Right hindlimb (tissue), 1 donor: Measurements from ENCODE around the gene TES.
"Not testable (repeated sequence)": the region's sequence is repeated elsewhere in the genome, so short reads cannot be mapped to it uniquely, and the experiment has no call there.

ENCODE experiments used
- DNase-seq: peaks from one replicate; pipeline ENCODE4 v3.0.0-alpha.2; 2018

Gene TES, protein sequence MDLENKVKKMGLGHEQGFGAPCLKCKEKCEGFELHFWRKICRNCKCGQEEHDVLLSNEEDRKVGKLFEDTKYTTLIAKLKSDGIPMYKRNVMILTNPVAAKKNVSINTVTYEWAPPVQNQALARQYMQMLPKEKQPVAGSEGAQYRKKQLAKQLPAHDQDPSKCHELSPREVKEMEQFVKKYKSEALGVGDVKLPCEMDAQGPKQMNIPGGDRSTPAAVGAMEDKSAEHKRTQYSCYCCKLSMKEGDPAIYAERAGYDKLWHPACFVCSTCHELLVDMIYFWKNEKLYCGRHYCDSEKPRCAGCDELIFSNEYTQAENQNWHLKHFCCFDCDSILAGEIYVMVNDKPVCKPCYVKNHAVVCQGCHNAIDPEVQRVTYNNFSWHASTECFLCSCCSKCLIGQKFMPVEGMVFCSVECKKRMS

DNA sequence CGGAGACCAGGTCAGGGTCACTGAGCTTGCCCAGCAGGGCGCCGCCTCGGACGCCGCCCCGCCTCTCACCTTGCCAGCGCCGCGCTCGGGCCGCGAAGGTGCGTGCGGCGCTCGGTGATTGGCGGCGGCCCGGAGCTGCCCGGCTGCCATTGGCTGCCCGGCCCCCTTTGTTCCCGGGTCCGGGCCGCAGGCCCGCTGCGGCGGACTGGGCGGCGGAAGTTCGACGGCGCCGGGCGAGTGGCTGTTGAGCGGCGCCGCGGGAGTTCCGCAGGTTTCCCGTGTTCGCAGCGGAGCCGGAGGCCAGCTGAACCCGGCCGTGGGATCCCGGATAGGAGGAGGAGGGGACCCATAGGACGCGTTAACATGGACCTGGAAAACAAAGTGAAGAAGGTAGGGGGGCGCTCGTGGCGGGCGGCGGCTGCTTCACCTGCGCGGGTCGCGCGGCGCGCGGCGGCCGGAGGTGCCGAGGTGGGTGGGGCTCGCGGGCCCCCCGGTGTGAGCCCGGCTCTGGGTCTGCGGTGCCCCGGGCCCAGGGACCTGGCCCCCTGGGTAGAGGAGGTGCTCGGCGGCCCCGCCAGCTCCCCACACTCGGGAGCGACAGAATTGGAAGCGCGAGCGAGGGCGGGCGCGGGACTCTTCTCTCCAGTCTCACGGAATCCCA, at the start of gene TES:
Gene TES, plus strand, starts transcription at position 195 of the 661 bp plus-strand sequence. Its CDS starts 169 bp downstream, at position 364.
- DNase-seq = peak; percentile 70

DNA sequence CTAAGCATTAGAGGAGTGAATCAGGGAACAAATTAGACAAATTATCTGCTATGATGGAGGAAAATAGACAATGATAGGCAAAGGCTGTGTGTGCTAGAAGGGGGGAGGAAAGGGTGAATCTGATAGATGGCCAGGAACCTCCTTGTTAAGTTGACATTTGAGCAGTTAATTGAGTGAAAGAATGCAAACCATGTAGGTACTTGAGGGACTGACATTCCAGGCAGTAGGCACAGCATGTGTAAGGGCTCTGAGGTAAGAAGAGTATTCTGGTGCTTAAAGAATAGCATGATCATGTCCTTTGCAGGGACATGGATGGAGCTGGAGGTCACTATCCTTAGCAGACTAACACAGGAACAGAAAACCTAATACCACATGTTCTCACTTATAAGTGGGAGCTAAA, 48.6 kb upstream of the TES start:
- no peak for DNase-seq

DNA sequence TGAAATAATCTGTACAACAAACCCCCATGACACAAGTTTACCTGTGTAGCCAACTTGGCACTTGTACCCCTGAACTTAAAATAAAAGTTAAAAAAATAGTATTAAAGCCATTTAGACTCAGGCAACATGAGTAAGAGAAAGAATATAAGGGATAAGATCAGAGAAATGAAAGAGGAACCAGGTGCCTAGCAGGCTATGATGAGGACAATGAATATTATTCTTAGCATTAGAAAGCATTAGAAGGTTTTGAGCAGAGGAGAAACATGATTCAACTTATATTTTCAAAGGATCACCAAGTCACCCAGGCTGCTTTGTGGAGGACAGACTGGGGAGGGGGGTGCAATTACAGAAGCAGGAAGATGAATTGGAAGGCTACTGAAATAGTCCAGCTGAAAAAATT, 48.1 kb upstream of the TES start:
- no peak for DNase-seq

DNA sequence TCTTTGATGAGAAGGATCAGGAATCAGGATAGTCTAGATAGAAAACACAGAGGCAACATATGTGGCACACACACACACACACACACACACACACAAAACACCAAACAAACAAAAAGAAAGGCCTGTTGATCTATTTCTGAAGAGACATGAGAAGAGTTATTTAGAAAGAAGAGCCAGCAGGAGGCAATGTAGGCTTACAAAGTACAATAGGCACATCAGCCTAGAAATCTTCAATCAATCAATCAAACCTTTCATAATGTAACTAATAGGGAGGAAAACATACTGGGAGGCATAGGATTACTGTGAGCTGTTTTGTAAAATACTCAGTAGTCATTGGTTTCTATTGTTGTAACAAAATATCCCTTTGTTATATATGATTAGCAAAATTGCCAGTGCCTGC, 47.3 kb upstream of the TES start:
- DNase-seq = no peak

DNA sequence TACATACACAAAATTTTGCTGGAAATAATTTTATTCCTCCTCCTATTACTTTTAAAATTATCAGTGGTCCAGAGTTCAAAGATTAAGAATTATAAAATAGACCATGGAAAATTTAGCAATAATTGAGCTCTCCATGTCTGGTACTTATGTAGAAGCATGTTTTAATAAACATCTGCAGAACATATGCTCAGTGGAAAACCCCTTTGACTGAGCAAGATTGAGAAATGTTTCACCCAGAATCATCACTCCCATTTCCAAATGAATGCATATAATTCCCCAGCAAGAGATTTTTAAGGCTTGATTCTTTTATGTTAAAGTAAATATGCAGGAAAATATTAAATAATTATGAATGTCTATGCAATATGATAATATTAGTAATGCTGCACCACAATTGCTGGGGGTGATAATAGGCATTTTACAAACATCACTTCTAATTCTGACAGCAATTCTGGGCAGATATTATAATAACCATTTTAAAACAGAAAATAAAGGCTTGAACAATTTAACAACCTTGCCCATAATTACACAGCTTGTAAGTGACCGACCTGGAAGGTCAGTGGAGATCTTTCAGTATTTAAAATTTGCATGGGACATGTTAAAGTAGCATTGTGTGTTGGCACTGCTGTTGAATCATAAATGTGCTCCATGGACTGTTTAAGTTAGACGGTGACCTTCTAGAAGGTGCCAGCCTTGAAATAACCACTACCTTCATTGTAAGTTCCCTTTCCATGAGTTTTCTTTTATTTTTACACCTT, 45.6 kb upstream of the TES start:
- DNase-seq = no peak

DNA sequence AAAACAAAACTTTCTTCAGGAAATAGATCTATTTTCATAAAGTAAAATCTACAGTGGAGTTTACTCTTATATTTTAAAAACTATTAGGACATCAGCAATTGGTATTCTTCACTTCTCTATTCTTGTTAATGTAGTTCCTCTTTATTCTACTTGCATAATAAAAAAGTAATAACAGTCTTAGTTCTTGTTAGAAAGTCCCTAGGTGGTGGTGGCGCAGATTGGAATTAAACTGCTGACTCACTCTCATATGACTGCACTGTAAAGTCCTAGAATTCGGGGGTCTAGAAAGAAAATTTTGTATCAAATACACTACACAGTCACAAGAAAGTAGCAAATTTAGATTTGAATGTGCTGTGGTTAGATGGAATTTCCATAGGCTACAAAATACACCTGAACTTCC, 44.6 kb upstream of the TES start:
- DNase-seq = no peak

DNA sequence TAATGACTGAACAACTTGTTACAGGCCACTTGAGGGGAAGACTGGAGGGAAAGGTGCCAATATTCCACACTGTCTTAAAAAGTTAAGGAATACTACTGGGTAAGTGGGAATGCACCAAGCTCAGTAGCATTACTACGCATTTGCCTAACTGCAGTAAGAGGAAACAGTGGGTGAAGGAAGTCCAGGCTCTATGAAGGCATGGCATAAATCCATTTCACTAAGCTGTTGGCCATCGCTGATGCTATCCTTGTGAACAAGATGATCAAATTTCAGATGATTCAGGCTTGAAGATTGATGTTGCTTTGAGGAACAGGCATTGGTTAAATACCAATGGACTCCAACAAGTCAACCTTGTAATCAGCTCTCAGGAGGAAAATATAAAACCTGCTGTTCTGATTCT, 44.2 kb upstream of the TES start:
- no peak for DNase-seq

DNA sequence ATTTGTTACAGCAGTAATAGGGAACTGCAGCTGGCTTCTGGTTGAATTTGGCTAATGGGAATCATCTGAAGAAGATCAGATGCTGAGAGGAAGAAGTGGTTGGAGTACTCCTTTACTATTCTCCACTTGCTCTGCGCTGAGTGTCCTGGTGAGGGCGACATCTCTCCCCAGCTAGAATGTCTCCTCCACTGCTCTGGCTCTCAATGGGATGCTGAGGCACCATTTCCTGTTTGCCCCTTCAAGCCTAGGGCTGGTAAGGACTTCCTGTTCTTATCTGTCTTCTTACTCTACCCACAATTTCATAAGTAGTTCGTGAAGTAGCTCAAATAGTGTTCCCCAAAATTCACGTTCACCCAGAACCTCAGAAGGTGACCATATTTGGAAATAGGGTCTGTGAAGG, 43.2 kb upstream of the TES start:
- no peak for DNase-seq

DNA sequence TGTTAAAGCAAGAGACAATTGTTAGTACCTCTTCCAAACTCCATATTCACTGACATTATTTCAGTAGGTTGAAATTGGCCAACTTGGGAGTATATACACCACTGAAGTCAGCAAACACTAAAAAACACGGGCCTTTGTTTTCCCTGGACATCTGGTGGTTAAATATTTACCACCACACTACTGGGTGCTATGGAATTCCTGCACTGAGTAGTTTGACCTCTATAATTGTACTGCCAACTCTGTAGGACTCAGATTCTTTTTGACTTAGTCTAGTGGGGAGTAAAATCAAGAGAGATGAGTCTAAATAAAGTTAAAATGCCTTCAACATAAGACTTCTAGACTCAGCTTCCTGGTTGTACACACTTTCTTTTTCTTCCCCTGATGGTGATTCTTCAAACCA, 41.3 kb upstream of the TES start:
- DNase-seq = no peak

DNA sequence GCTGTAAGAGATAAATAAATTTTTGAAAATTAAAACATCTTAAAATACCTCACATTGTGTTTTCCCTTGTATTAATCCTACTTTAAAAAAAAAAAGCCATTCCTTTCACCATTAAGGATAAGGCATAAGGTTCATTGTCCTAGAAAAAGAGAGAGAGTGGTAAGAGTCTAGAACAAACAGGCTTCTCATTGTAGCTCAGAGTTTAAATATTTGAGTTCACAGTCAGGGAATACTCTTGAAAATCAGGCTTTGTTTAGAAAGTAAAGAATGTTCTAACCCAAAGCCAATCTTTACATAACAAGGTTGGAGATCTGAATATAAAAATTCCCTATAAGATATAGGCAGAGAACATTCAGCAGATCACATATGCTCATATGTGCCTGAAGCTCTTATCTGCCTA, 40.2 kb upstream of the TES start:
- no peak for DNase-seq

DNA sequence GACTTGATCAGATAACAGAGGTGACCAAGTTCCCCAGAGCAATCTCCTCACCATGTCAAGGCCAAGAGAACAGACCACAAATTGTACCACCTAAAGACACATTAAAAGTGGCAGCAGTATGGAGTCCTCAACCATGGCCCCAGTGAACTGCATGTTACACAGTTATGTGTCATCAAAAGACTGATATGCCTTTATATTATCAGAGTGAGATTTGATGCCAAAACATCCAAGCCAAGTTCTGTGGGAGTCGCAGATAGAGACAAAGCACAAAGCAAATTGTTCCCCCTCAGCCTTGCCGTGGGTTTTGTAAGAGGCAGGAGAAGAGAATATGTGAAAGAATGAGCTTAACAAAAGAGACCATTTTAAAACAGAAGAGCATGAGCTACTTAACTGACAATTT, 39.2 kb upstream of the TES start:
- no peak for DNase-seq

DNA sequence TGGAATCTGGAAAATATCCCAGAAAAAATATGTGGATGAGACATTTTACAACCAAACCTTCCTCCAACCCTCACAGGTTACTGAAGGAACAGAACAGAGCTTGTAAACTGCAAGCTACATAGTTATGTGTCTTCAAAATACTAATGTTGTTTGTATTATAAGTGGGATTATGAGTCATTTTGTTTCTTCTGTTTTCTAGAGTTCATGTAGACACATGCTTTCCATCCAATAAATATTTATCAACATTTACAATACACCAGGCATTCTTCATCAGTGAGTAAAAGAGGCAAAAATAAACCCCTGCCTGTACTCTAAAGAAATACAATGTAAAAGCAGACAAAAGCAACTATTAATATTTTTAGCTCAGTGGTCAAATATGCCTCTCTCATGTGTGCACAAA, 38.0 kb upstream of the TES start:
- no peak for DNase-seq

DNA sequence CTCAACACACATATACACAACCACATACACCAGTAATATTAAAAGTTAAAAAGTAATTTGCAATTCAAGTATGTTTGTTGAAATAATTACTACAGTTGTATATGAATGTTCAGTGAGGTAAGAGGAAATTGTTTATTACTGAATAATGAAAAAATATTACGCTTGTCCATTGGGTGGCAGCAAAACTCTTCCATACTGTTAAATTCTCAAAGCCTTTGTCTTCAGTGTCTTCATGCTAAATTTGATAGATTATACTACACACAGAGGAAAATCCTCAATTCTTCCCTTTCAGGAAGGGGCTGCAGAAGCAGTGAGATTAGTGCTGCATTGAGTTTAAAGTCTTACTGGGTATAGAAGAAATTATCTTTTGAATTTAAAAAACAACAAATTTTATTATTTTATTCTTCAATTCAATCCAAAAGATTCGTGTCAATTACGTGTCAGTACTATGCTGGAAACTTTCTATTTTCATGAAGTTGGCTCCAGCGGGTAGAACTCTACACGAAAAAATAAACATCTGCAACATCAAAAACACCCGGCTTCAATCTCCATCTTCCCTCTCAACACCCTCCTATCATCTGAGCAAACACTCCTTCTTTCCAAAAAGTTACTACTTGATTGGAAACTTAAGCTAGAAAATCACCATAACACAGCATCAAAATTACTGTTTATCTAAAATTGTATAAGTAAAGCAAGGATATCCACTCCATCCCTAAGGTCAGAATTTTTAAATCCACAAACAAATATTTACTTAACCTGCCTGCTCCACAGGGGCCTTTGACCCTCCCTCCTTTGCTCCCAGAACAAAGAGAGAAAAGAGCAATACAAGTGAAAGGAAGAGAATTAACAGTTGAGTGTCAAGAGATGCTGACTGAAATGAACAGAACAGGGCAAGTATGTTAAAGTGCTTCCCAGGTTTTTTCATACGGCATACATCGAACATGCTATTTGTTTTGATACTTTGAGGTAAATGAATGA, 37.0 kb upstream of the TES start:
- no peak for DNase-seq

DNA sequence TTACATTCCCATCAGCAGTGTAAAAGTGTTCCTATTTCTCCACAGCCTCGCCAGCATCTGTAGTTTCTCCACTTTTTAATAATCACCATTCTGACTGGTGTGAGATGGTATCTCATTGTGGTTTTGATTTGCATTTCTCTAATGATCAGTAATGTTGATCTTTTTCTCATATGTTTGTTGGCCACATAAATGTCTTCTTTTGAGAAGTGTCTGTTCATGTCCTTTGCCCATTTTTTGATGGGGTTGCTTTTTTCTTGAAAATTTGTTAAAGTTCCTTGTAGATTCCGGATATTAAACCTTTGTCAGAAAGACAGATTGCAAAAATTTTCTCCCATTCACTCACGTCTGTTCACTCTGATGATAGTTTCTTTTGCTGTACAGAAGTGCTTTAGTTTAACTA, 35.2 kb upstream of the TES start:
- not testable (repeated sequence) for DNase-seq

DNA sequence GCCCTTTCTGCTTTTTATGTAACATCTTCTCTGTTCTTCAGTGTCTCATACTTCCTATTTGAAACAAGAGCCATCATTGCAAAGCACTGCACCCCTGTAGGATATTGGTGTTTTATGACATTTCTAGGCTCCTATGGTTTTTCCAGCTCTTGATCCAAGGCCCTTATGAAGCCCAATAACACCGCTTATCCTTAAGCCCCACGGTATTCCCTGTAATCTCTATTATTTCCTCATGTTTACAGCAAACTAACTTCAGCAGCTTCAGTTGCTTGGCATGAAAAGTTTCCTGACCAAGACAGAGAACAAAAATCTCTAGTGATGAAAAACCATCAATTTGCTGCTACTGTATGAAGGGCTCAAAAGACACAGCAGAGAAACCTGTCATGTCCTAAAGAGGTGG, 34.1 kb upstream of the TES start:
- DNase-seq = no peak

DNA sequence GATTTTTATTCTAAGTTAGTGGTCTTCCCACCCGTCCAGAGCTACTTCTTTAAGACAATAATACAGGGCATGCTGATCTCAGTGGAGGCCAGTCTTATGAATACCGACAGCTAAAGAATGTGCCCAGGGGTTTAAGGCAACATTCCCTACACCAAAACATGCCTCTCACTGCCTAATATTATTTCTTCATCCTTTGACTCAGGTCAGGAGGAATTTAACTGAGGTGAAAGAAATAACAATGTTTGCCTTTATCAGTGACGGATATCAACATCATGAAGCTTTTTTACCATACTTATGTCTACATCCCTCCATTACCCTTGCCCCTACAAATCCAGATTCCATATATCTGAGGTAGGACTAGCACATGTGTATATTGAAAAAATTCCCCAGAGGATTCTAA, 33.3 kb upstream of the TES start:
- DNase-seq = no peak

DNA sequence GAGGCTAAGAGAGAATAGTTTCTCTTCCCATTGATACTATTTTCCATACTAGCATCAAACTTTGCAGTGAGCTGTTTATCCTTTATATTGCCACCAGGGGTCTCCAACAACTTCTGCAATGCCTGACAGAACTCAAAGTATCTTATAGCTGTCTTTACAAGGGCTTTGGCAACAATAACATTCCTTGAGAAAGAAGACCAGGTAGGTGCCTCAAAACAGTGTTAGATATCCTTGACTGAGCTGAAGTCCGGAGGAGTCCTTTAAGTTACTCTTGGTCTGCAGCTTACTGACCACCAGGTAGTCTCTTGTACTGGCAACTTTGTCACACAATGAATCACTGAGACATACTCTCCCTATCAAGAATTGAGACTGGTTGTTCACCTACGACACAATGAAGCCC, 30.0 kb upstream of the TES start:
- DNase-seq = no peak

DNA sequence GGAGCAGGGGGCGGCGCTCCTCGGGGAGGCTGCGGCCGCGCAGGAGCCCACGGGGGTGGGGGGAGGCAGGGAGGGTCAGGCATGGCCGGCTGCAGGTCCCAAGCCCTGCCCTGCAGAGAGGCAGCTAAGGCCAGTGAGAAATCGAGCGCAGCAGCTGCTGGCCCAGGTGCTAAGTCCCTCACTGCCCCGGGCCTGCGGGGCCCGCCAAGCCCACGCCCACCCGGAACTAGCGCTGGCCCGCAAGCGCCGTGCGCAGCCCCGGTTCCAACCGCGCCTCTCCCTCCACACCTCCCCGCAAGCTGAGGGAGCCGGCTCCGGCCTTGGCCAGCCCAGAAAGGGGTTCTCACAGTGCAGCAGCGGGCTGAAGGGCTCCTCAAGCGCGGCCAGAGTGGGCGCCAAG, 28.3 kb upstream of the TES start:
- DNase-seq = no peak

DNA sequence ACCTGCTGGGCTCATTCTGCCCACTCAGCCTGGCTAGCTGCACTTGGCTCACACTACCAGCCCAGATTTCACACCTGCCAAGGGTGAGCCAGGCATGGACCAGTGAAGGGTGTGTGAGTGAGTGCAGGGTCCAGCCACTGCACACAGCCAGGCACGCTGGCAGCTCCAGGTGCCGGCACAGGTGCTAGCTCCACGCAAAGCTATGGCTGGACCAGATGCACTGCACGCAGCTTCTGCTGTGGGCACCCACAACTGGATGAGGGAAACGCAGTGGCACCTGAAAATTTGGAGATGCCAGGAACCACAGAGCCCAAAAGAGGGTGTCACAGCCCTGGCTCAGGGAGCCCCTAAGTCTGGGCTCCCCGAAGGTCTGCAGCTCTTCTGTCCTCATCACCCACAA, 24.9 kb upstream of the TES start:
- DNase-seq = no peak

DNA sequence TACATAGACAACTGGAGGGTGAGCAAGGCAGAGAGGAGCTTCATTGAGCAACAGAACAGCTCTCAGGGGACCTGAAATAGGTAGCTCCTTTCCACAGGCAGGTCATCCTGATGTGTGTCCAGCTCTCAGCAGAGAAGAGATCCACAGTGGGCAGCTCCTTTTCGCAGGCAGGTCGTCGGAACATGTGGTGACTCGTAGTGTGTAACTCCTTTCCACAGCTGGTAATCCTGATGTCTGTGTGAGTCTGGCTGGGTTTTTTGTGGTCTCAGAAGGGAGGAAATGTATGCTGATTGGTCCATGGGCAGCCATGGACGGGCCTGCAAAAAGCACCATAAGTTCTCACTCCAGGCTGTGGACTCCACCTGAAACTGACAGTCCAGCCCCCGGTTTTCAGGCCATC, 24.4 kb upstream of the TES start:
- no peak for DNase-seq

DNA sequence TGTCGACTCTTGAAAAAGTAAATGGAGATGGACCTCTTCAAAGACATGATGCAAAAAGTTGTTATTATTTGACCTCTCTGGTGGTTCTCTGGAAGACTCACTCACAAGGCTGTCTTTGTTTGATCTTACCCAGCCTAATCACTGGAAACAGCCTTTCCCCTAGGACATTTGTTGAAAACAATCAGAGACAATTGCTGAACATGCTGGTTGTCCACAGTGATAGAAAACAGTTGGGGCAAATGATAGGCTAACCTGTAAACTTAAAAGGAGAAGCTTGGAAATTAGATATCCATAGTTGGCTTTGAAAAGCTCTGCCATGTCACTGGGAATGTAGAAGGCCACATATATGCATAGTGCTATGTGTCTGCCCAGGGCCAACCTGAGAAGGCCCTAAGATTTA, 22.9 kb upstream of the TES start:
- DNase-seq = no peak

DNA sequence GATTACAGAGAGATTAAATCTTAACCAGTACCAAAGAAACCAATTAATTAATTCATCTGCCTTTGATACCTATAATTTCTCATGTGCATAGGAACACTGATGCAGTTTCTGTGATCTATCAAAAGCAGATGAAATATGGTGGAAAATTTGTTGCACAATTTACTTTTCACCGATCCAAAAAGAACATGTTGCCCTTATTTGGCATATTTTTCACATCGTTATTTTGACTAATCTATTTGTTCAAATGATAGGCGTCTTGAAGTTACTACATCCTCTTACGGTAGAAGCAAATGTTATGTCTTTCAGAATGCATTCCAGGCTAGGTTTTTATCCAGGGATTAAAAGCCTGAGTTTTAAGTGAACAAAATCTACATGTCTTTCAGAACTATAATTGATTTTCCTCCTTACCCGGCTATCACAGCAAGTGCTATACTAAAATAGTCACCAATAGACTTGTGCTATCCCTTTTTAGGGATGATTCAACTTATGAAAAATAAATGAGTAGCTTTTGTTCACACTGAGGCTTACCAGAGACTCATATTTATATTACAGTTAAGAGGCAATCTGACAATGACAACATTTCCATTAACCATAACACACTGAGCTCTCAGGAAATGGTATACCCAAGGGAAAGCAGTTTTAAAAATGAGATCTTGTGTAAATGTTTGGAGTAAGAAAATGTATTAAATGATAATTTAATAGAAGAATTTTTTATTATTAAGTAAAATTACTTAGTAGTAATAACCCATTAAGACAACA, 16.8 kb upstream of the TES start:
- DNase-seq = no peak
